ENCODE results near the gene HESX1.

GRCh38 chr3:57150113-57150581 lies 49.6 kb downstream of the HESX1 start:
- no peak for TF ChIP-seq CTCF (IDR thresholded peaks at IDR 0.05; ENCODE audit: low read depth, low read length, missing input control)
- no peak for TF ChIP-seq YY1 (IDR thresholded peaks at IDR 0.05)
- TF ChIP-seq REST (IDR thresholded peaks at IDR 0.05) = no peak
- no peak for TF ChIP-seq TAF1 (conservative IDR thresholded peaks at IDR 0.05)
- no peak for TF ChIP-seq MAX (IDR thresholded peaks at IDR 0.05)
- no peak for TF ChIP-seq ATF3 (IDR thresholded peaks at IDR 0.05)
- no peak for TF ChIP-seq FOXA1 (IDR thresholded peaks at IDR 0.05)
- TF ChIP-seq RAD21 (IDR thresholded peaks at IDR 0.05) = no peak

Measured in liver (tissue), 3 donors.